ENCODE measurements around the gene EVPL. TPM values are rescaled to one million over a fixed set of nuclear protein-coding genes. Genes with fewer than 3 reads are reported as not detected.
"Not testable (repeated sequence)": the region's sequence is repeated elsewhere in the genome, so short reads cannot be mapped to it uniquely, and the experiment has no call there.

The EVPL gene
- not detected for polyA plus RNA-seq (ENCODE audit: low read depth in 6 of 6)

DNA sequence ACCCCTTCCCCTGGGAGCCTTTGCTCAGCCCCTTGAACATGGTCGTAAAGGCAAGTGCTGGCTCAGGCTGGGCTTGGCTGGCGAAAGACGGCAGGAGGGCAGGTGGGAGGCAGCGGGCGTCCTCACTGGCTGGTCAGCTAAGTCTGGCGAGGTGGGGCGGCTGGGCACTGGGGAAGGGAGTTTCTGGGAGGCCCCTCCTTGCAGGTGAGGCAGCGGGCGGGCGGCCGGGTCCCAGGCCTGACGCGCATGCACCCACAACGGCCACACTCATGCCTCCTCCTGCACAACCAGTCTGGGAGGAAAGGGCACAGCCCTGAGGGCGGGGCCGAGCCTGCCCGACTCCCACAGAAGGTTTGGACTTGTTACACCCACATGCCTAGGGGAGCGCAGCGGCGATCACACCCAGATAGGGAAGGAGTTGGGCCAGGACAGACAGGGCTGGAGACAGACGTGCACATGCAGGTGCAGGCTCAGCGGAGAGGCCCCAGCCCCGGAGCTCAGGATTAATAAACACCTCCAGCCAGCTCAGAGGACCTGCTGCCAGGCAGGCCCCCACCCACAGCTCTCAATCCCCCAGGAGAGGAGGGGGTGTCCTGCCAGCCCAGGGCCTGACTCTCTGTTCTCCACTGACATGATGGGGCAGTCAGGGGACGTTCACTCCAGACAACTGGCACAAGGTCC, at the start of gene EVPL:
TSS of gene EVPL (minus strand) at position 148 of the 681 bp plus-strand sequence. CDS start at position 40, 108 bp downstream.
- Mint-ChIP-seq H3K27ac (peak within 1 kb of the TSS in 2 of 6 donors; percentile 11 to 49), H3K4me3 (peak within 1 kb of the TSS in 4 of 8 donors; percentile 19 to 63 (median 41)), H3K9me3 (no peaks in the 10 kb centered on the region), H3K4me1 (peaks cover 11 to 12% (median 11%) of the 10 kb centered on the region in 3 donors), H3K27me3 (no peaks in the 10 kb centered on the region), H3K36me3 (no peaks in the 10 kb centered on the region)
- DNase-seq (no peak), ATAC-seq (ENCODE audit: low read depth in 2 of 2) (peak in 1 of 2 donors; percentile 7)

- H3K27me3 Mint-ChIP-seq: peaks cover 44 to 48% (median 46%) of the 10 kb centered on the region in 3 donors
- H3K9me3 Mint-ChIP-seq: peaks cover 0 to 2% (median 0%) of the 10 kb centered on the region in 7 donors
- peak overlapping the region; percentile 91 to 99 (median 94) for H3K27ac Mint-ChIP-seq
- ATAC-seq (ENCODE audit: low read depth in 2 of 2) (no peak), DNase-seq (peak; percentile 38)
- H3K4me1 Mint-ChIP-seq: peaks cover 39 to 47% (median 39%) of the 10 kb centered on the region in 3 donors
- H3K4me3 Mint-ChIP-seq: peak overlapping the region; percentile 76 to 87 (median 82)
- H3K36me3 Mint-ChIP-seq: peaks cover 0 to 9% of the 10 kb centered on the region in 2 donors
Measured at GRCh38 chr17:76076146-76076764, 49.1 kb upstream of the EVPL start.

- Mint-ChIP-seq H3K27me3 (peaks cover 44 to 48% (median 46%) of the 10 kb centered on the region in 3 donors), H3K27ac (peak overlapping the region; percentile 91 to 99 (median 94)), H3K9me3 (peaks cover 0 to 2% (median 0%) of the 10 kb centered on the region in 7 donors), H3K36me3 (peaks cover 0 to 9% of the 10 kb centered on the region in 2 donors), H3K4me1 (peaks cover 39 to 53% (median 45%) of the 10 kb centered on the region in 3 donors), H3K4me3 (peak overlapping the region; percentile 76 to 88 (median 84))
- no peak for ATAC-seq (ENCODE audit: low read depth in 2 of 2)
- no peak for DNase-seq
Measured at GRCh38 chr17:76075364-76076145, 48.4 kb upstream of the EVPL start.

GRCh38 chr17:76074390-76075363, 47.6 kb upstream of the EVPL start, which contains the start of gene GALR2:
Gene GALR2, plus strand, starts transcription at chr17:76074781. Its CDS starts 103 bp downstream, at chr17:76074884.
- H3K27ac Mint-ChIP-seq: peak within 1 kb of the TSS; percentile 91 to 99 (median 92)
- H3K9me3 Mint-ChIP-seq: peaks cover 0 to 2% (median 0%) of the 10 kb centered on the region in 7 donors
- peaks cover 44 to 48% (median 46%) of the 10 kb centered on the region in 3 donors for H3K27me3 Mint-ChIP-seq
- DNase-seq (peak; percentile 31), ATAC-seq (ENCODE audit: low read depth in 2 of 2) (no peak)
- peak within 1 kb of the TSS; percentile 76 to 93 (median 86) for H3K4me3 Mint-ChIP-seq
- peaks cover 42 to 61% (median 52%) of the 10 kb centered on the region in 3 donors for H3K4me1 Mint-ChIP-seq
- peaks cover 0 to 9% of the 10 kb centered on the region in 2 donors for H3K36me3 Mint-ChIP-seq

DNA sequence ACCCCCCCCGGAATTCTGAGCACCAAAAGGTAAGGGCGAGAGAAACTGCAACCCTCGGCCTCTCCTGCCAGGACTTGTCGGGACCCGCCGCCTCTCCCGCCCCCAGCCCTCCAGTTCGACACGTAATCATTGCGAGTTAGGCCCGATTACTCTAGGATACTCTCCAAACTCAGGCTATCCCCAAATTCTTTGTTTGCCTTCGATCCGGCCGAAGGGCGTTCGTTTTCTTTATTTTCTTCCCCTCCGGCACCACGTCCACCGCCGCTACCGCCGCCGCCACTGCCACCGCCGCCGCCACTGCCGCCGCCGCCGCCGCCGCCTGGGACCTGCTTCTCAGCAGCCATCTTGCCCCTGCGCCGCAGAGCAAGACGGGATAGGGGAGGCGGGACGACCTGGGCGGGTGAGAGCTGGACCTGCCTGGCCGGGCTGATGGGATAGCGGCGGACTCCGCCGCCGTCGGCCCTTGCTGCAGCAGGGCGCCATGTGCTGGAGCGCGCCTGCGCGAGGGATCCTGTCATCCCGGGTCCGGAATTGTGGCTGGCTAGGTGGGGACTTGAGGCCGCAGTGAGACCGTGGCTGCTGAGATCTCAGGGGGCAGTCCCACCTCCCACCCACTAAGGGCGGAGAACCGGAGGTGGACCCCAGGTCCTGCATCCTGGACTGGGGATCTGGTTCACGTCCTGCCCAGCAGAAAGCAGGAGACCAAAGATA, 45.2 kb upstream of the EVPL start, which contains the start of gene SRP68:
TSS of gene SRP68 (minus strand) at position 370 of the 711 bp plus-strand sequence. CDS start at position 344, 26 bp downstream.
- H3K36me3 Mint-ChIP-seq: peaks cover 0 to 9% of the 10 kb centered on the region in 2 donors
- peaks cover 29 to 33% (median 32%) of the 10 kb centered on the region in 3 donors for H3K27me3 Mint-ChIP-seq
- peaks cover 0 to 2% (median 0%) of the 10 kb centered on the region in 7 donors for H3K9me3 Mint-ChIP-seq
- peak within 1 kb of the TSS; percentile 92 to 99 (median 95) for H3K4me3 Mint-ChIP-seq
- DNase-seq: peak; percentile 75
- peaks cover 40 to 57% (median 49%) of the 10 kb centered on the region in 3 donors for H3K4me1 Mint-ChIP-seq
- ATAC-seq (ENCODE audit: low read depth in 2 of 2): peak; percentile 59 to 61
- H3K27ac Mint-ChIP-seq: peak within 1 kb of the TSS; percentile 89 to 99 (median 97)

GRCh38 chr17:76071531-76072147, 44.5 kb upstream of the EVPL start:
- ATAC-seq (ENCODE audit: low read depth in 2 of 2): peak in 1 of 2 donors; percentile 8
- no peak for DNase-seq
- Mint-ChIP-seq H3K4me1 (peaks cover 34 to 50% (median 43%) of the 10 kb centered on the region in 3 donors), H3K36me3 (peaks cover 0 to 9% of the 10 kb centered on the region in 2 donors), H3K9me3 (peaks cover 0 to 2% (median 0%) of the 10 kb centered on the region in 7 donors), H3K4me3 (peak overlapping the region; percentile 92 to 99 (median 95)), H3K27ac (peak overlapping the region; percentile 84 to 99 (median 97)), H3K27me3 (peaks cover 23 to 27% (median 25%) of the 10 kb centered on the region in 3 donors)

DNA sequence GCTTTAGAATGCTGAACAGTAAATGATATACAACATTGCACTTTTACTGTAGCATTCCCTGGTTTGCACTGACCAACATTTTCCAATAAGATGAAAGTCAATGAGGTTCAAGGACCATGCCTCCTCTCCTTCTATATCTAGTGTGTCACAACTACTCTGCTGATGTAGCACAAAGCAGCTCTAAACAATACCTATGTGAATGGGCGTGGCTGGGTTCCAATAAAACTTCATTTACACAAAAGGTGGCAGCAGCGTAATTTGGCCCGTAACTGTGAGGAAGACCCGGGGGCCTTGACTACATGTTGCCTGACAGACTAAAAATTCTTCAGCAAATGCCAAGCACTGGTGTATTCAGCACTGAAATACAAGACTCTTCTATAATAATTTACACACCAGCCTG, 38.7 kb upstream of the EVPL start:
- Mint-ChIP-seq H3K4me1 (peaks cover 9 to 24% (median 16%) of the 10 kb centered on the region in 3 donors), H3K9me3 (no peaks in the 10 kb centered on the region), H3K27me3 (no peaks in the 10 kb centered on the region), H3K4me3 (no peak overlapping the region), H3K36me3 (peaks cover 10 to 12% of the 10 kb centered on the region in 2 donors), H3K27ac (peak overlapping the region in 1 of 6 donors; percentile 7)
- no peak for ATAC-seq (ENCODE audit: low read depth in 2 of 2)
- DNase-seq: no peak

- H3K4me1 Mint-ChIP-seq: peaks cover 6 to 14% (median 6%) of the 10 kb centered on the region in 3 donors
- no peaks in the 10 kb centered on the region for H3K27me3 Mint-ChIP-seq
- peak overlapping the region in 3 of 6 donors; percentile 29 to 95 (median 72) for H3K27ac Mint-ChIP-seq
- H3K4me3 Mint-ChIP-seq: no peak overlapping the region
- H3K36me3 Mint-ChIP-seq: peaks cover 10 to 19% of the 10 kb centered on the region in 2 donors
- DNase-seq (no peak), ATAC-seq (ENCODE audit: low read depth in 2 of 2) (peak in 1 of 2 donors; percentile 45)
- H3K9me3 Mint-ChIP-seq: no peaks in the 10 kb centered on the region
Measured at GRCh38 chr17:76063875-76064546, 36.9 kb upstream of the EVPL start.

- not testable (repeated sequence) for H3K4me1 Mint-ChIP-seq; H3K27ac Mint-ChIP-seq; H3K27me3 Mint-ChIP-seq; H3K4me3 Mint-ChIP-seq; ATAC-seq (ENCODE audit: low read depth in 2 of 2); H3K9me3 Mint-ChIP-seq; DNase-seq
- H3K36me3 Mint-ChIP-seq: peaks cover 14 to 20% of the 10 kb centered on the region in 2 donors
Measured at GRCh38 chr17:76058264-76058663, 31.2 kb upstream of the EVPL start.

DNA sequence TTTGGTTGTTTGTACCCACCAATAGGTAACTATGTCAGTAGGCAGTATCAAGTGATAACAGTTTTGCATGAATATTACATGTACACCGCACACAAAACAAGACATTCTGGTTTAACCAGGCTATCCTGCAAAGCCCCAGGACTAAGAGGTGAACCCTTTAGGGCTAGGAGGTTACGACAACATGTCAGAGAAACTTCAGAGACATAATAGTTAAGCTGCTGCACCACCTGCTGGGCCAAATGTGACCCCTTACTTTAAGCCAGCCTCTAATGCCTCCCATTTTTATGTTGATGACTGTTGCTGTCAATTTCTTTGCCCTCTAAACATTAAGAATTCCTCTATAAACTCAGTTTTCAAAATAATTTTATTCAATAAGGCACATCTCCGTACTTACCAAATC, 29.8 kb upstream of the EVPL start:
- H3K4me3 Mint-ChIP-seq: no peak overlapping the region
- DNase-seq (no peak), ATAC-seq (ENCODE audit: low read depth in 2 of 2) (no peak)
- H3K9me3 Mint-ChIP-seq: no peaks in the 10 kb centered on the region
- no peak overlapping the region for H3K27ac Mint-ChIP-seq
- peaks cover 0 to 5% (median 5%) of the 10 kb centered on the region in 3 donors for H3K4me1 Mint-ChIP-seq
- H3K27me3 Mint-ChIP-seq: no peaks in the 10 kb centered on the region
- H3K36me3 Mint-ChIP-seq: peaks cover 14 to 20% of the 10 kb centered on the region in 2 donors

- Mint-ChIP-seq H3K27ac (no peak overlapping the region), H3K36me3 (peaks cover 20 to 31% of the 10 kb centered on the region in 2 donors), H3K27me3 (no peaks in the 10 kb centered on the region), H3K4me1 (peaks cover 5 to 6% (median 5%) of the 10 kb centered on the region in 3 donors), H3K9me3 (no peaks in the 10 kb centered on the region), H3K4me3 (no peak overlapping the region)
- no peak for DNase-seq
- no peak for ATAC-seq (ENCODE audit: low read depth in 2 of 2)
Measured at GRCh38 chr17:76054112-76054476, 27.0 kb upstream of the EVPL start.

All from naive B cell (primary cell).